Endothelial cell of umbilical vein (primary cell): Measurements from ENCODE around the gene CRACR2A. TPM values are rescaled to one million over a fixed set of nuclear protein-coding genes. Genes with fewer than 3 reads are reported as not detected.

Experiments used
- BruUV-seq: library from RNA; stranded (reverse); fragments of 400-500 nt; replicated peaks from 2 replicates; lab custom pipeline; 2021; lab: Mats Ljungman, UMichigan
- CTCF ChIA-PET: fragments of 300-600, 350-600 bp; sonication (Branson Sonifier 250); formaldehyde crosslinking; loops from one replicate; lab custom pipeline; 2021; ENCODE audit warnings: antibody characterized with exemption, inconsistent platforms; lab: Charles Lee
- POLR2A ChIA-PET: fragments of 300-600, 350-600 bp; sonication (Branson Sonifier 250); formaldehyde crosslinking; loops from one replicate; lab custom pipeline; 2021; ENCODE audit warnings: antibody characterized with exemption, inconsistent platforms; lab: Charles Lee
- DNase-seq: peaks from one replicate; pipeline ENCODE4 v3.0.0-alpha.2; 2011; ENCODE audit warnings: low read depth, low spot score
- FAIRE-seq: peaks from 2 replicates; lab custom pipeline; 2011; peaks lifted over from hg19 to GRCh38; lab: Jason Lieb, UNC
- H2AFZ ChIP-seq: 2 replicates; pipeline ENCODE4 v1.6.0; 2012; ENCODE audit warnings: low read depth, low read length, control low read depth, inconsistent platforms
- H3K27ac ChIP-seq: 2 replicates; pipeline ENCODE4 v1.5.1; 2011; ENCODE audit warnings: low read depth, mild to moderate bottlenecking, control low read depth, low read length, moderate library complexity; ENCODE audit not compliant: insufficient read depth
- H3K27me3 ChIP-seq, 2 experiments: 2 replicates each; pipeline versions ENCODE4 v1.6.0 to v1.6.1; 2011; ENCODE audit warnings: low read length in 2 of 2, mixed read lengths in 1 of 2; ENCODE audit not compliant: control insufficient read depth in 2 of 2, insufficient read depth in 2 of 2
- H3K36me3 ChIP-seq, 2 experiments: 2 replicates in 1 of 2; 3 replicates in 1 of 2; pipeline ENCODE4 v1.5.1; 2011; ENCODE audit warnings: low read length in 2 of 2, mild to moderate bottlenecking in 1 of 2, moderate library complexity in 1 of 2; ENCODE audit not compliant: control insufficient read depth in 2 of 2, insufficient read depth in 2 of 2; ENCODE audit errors: extremely low read depth in 1 of 2
- H3K4me1 ChIP-seq: 3 replicates; pipeline ENCODE4 v1.5.1; 2011; ENCODE audit warnings: mild to moderate bottlenecking, low read length; ENCODE audit not compliant: control insufficient read depth, insufficient read depth; ENCODE audit errors: extremely low read depth
- H3K4me2 ChIP-seq: 2 replicates; pipeline ENCODE4 v1.6.1; 2011; ENCODE audit warnings: low read length, control low read depth, mixed read lengths; ENCODE audit not compliant: insufficient read depth
- H3K4me3 ChIP-seq, 3 experiments: fragments of 200-600 bp in 1 of 3; sonication (generic), shearing (Covaris generic) in 1 of 3; replicated peaks in 1 of 3; 2 replicates each; pipeline ENCODE4 v1.5.1; 2011 to 2016; ENCODE audit warnings: control low read depth in 3 of 3, low read length in 3 of 3, mild to moderate bottlenecking in 2 of 3, inconsistent platforms in 1 of 3, low read depth in 1 of 3, moderate library complexity in 1 of 3; ENCODE audit not compliant: insufficient read depth in 1 of 3
- H3K79me2 ChIP-seq: 2 replicates; pipeline ENCODE4 v1.6.0; 2012; ENCODE audit warnings: low read length, inconsistent platforms; ENCODE audit not compliant: control insufficient read depth, insufficient read depth
- H3K9ac ChIP-seq: replicated peaks from 2 replicates; pipeline ENCODE3; 2011; ENCODE audit warnings: low read length, control low read depth; ENCODE audit not compliant: insufficient read depth; ENCODE audit errors: extremely low read depth
- H3K9me1 ChIP-seq: replicated peaks from 3 replicates; pipeline ENCODE4 v1.6.0; 2011; ENCODE audit warnings: mild to moderate bottlenecking, low read length; ENCODE audit not compliant: control insufficient read depth, insufficient read depth; ENCODE audit errors: extremely low read depth
- H3K9me3 ChIP-seq: replicated peaks from 2 replicates; pipeline ENCODE4 v1.5.1; 2012; ENCODE audit warnings: low read length, inconsistent platforms; ENCODE audit not compliant: control insufficient read depth, insufficient read depth
- H4K20me1 ChIP-seq: replicated peaks from 2 replicates; pipeline ENCODE3; 2011; ENCODE audit warnings: mild to moderate bottlenecking, low read length; ENCODE audit not compliant: control insufficient read depth, insufficient read depth; ENCODE audit errors: extremely low read depth
- EZH2 ChIP-seq: IDR thresholded peaks from 2 replicates; pipeline ENCODE4 v1.6.1; 2012; ENCODE audit warnings: borderline replicate concordance, low read depth, mild to moderate bottlenecking, moderate library complexity, low read length, inconsistent platforms; ENCODE audit not compliant: severe bottlenecking
- FOS ChIP-seq: IDR thresholded peaks from 2 replicates; pipeline ENCODE4 v1.6.1; 2011; ENCODE audit warnings: mild to moderate bottlenecking, low read length, moderate library complexity, borderline replicate concordance; ENCODE audit not compliant: insufficient read depth
- GATA2 ChIP-seq: IDR thresholded peaks from 2 replicates; pipeline ENCODE4 v1.7.0; 2011; ENCODE audit warnings: low read depth, mild to moderate bottlenecking, moderate library complexity, mixed read lengths, low read length; ENCODE audit not compliant: insufficient read length, insufficient read depth
- JUN ChIP-seq: IDR thresholded peaks from 2 replicates; pipeline ENCODE4 v1.6.1; 2011; ENCODE audit warnings: borderline replicate concordance, low read depth; ENCODE audit not compliant: insufficient read length, insufficient read depth
- MAX ChIP-seq: IDR thresholded peaks from 2 replicates; pipeline ENCODE4 v1.6.1; 2011; ENCODE audit not compliant: insufficient read depth, insufficient read length
- MYC ChIP-seq: IDR thresholded peaks from one replicate; pipeline ENCODE4 v1.6.1; 2011; ENCODE audit warnings: mild to moderate bottlenecking, low read depth, low read length
- POLR2A ChIP-seq: IDR thresholded peaks from 2 replicates; pipeline ENCODE4 v1.6.1; 2012; ENCODE audit warnings: low read depth, mild to moderate bottlenecking, control low read depth, low read length
- POLR2AphosphoS5 ChIP-seq: IDR thresholded peaks from 2 replicates; pipeline ENCODE4 v1.6.1; 2012; ENCODE audit warnings: low read depth, mild to moderate bottlenecking, control low read depth, low read length, moderate library complexity; ENCODE audit not compliant: insufficient read depth
- dilution Hi-C: fragments of 300-500 bp; cut with MboI; formaldehyde crosslinking; loops from one replicate; pipeline ENCODE4 v1.15.0; 2019; ENCODE audit warnings: low sequenced_read_pairs; ENCODE audit not compliant: extremely low pct_ligation_motif_present
- intact Hi-C: fragments of 100-400 bp; cut with micrococcal nuclease; formaldehyde crosslinking; loops from one replicate; pipeline ENCODE4 v1.10.0; 2022
- polyA plus RNA-seq, 4 experiments: library from polyadenylated mRNA; depleted of rRNA in 3 of 4; stranded (reverse) in 3 of 4; unstranded in 1 of 4; fragments of >200 nt; gene quantifications; 2 replicates each; pipeline versions ENCODE4 v1.2.1 to v1.2.3, GENCODE V29; 2011 to 2012; ENCODE audit warnings: missing spikeins in 1 of 4
- total RNA-seq: library from RNA; stranded (reverse); gene quantifications from 2 replicates; pipeline ENCODE4 v1.2.3, GENCODE V29; 2021
- TF ChIP-seq, protein P1 (sequence below), 2 donors: IDR thresholded peaks; 1 replicate in 1 of 2; 2 replicates in 1 of 2; pipeline ENCODE4 v1.5.1; 2011; ENCODE audit warnings: low read length in 2 of 2, mild to moderate bottlenecking in 2 of 2, moderate library complexity in 2 of 2, control low read depth in 1 of 2, inconsistent platforms in 1 of 2, low read depth in 1 of 2; ENCODE audit not compliant: insufficient read depth in 1 of 2; ENCODE audit errors: extremely low read depth in 1 of 2

CRACR2A gene
- total and polyA plus RNA-seq, 2 donors (not counting 3 experiments of a cell fraction or from before 2014, with no cell fraction given): 4.4 to 15.9 TPM

GRCh38 chr12:3605692-3606091 lies 147.2 kb downstream of the CRACR2A start:
- no TSS peak for BruUV-seq
- H4K20me1 ChIP-seq: no peaks in the 10 kb centered on the region
- intact Hi-C loops: no loop called here
- no peak for TF ChIP-seq GATA2
- TF ChIP-seq, protein P1, sequence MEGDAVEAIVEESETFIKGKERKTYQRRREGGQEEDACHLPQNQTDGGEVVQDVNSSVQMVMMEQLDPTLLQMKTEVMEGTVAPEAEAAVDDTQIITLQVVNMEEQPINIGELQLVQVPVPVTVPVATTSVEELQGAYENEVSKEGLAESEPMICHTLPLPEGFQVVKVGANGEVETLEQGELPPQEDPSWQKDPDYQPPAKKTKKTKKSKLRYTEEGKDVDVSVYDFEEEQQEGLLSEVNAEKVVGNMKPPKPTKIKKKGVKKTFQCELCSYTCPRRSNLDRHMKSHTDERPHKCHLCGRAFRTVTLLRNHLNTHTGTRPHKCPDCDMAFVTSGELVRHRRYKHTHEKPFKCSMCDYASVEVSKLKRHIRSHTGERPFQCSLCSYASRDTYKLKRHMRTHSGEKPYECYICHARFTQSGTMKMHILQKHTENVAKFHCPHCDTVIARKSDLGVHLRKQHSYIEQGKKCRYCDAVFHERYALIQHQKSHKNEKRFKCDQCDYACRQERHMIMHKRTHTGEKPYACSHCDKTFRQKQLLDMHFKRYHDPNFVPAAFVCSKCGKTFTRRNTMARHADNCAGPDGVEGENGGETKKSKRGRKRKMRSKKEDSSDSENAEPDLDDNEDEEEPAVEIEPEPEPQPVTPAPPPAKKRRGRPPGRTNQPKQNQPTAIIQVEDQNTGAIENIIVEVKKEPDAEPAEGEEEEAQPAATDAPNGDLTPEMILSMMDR (IDR thresholded peaks at IDR 0.05; ENCODE audit: extremely low read depth in 1 of 2, insufficient read depth in 1 of 2, low read depth in 1 of 2, low read length in 2 of 2): no peak
- TF ChIP-seq FOS: no peak
- no peak for TF ChIP-seq EZH2
- no peak for TF ChIP-seq MYC
- TF ChIP-seq MAX: no peak
- no peak for TF ChIP-seq POLR2A
- no peak for TF ChIP-seq POLR2AphosphoS5
- TF ChIP-seq JUN: no peak
- H2AFZ ChIP-seq: no peak overlapping the region
- no peak overlapping the region for H3K4me3 ChIP-seq
- no peaks in the 10 kb centered on the region for H3K4me1 ChIP-seq
- FAIRE-seq (no peak), DNase-seq (no peak)
- ChIA-PET POLR2A (no interaction called here), CTCF (interaction anchor here (0.7 to 1.7 kb wide), 7 partner anchors 10 to 306 kb away, joined by 3 to 4 read pairs (median 3); partner anchors contain the start of gene CRACR2A)
- H3K4me2 ChIP-seq: no peak overlapping the region
- H3K9me1 ChIP-seq: no peaks in the 10 kb centered on the region
- no peak overlapping the region for H3K27ac ChIP-seq
- H3K36me3 ChIP-seq: no peaks in the 10 kb centered on the region
- H3K9me3 ChIP-seq: no peaks in the 10 kb centered on the region
- dilution Hi-C loops: no loop called here
- no peak overlapping the region for H3K9ac ChIP-seq
- H3K27me3 ChIP-seq: peaks cover 0 to 3% of the 10 kb centered on the region in 2 experiments
- H3K79me2 ChIP-seq: no peaks in the 10 kb centered on the region
